Vagina (tissue), 2 donors: ENCODE measurements around the gene RNF224. TPM values are rescaled to one million over a fixed set of nuclear protein-coding genes. Genes with fewer than 3 reads are reported as not detected.
A peak's percentile ranks its signal among the peaks of the same experiment; 100 is the strongest.
"Not testable (repeated sequence)": the region's sequence is repeated elsewhere in the genome, so short reads cannot be mapped to it uniquely, and the experiment has no call there.

Experiments
- DNase-seq, 2 donors: peaks; one replicate each; pipeline ENCODE4 v3.0.0-alpha.2; 2017; ENCODE audit errors: extremely low spot score in 2 of 2
- H3K27ac ChIP-seq: fragments of 200-600 bp; sonication (generic); one replicate; pipeline ENCODE4 v1.5.1; 2019
- H3K27me3 ChIP-seq: fragments of 200-600 bp; sonication (generic); one replicate; pipeline ENCODE4 v1.5.1; 2019
- H3K36me3 ChIP-seq, 2 donors: fragments of 200-600 bp; sonication (generic); one replicate each; pipeline ENCODE4 v1.5.1; 2017 to 2019
- H3K4me1 ChIP-seq: fragments of 200-600 bp; sonication (generic); one replicate; pipeline ENCODE4 v1.5.1; 2019
- H3K4me3 ChIP-seq, 2 donors: fragments of 200-600 bp; sonication (generic); 1 replicate in 1 of 2; 2 replicates in 1 of 2; pipeline ENCODE4 v1.5.1; 2016 to 2019
- H3K9me3 ChIP-seq: fragments of 200-600 bp; sonication (generic); one replicate; pipeline ENCODE4 v1.5.1; 2019
- CTCF ChIP-seq, 3 experiments: fragments of 450-650 bp in 2 of 3; fragments of 200-600 bp in 1 of 3; sonication (generic) in 1 of 3; IDR thresholded peaks; one replicate each; pipeline ENCODE4 v1.5.1; 2017 to 2019; ENCODE audit warnings: antibody characterized with exemption in 3 of 3, mild to moderate bottlenecking in 2 of 3, moderate library complexity in 2 of 3
- POLR2A ChIP-seq, 2 donors: fragments of 450-650 bp; IDR thresholded peaks; one replicate each; pipeline ENCODE4 v1.6.1; 2017; ENCODE audit warnings: antibody characterized with exemption in 2 of 2, mild to moderate bottlenecking in 2 of 2, moderate library complexity in 2 of 2
- POLR2AphosphoS5 ChIP-seq, 2 donors: sonication (generic); formaldehyde crosslinking; IDR thresholded peaks; one replicate each; pipeline ENCODE4 v1.9.0; 2017; ENCODE audit warnings: antibody characterized with exemption in 2 of 2, mild to moderate bottlenecking in 2 of 2, low read depth in 1 of 2; ENCODE audit not compliant: insufficient read depth in 1 of 2
- intact Hi-C: fragments of 100-400 bp; cut with DNase I; formaldehyde crosslinking; loops from one replicate; pipeline ENCODE4 v1.15.1; 2023
- total RNA-seq: library from RNA; depleted of rRNA; stranded (reverse); fragments of >200 nt; gene quantifications from one replicate; pipeline ENCODE4 v1.2.3, GENCODE V29; 2016

Gene RNF224
- total RNA-seq, 1 donor from 2014 or later = 0.74 TPM

DNA sequence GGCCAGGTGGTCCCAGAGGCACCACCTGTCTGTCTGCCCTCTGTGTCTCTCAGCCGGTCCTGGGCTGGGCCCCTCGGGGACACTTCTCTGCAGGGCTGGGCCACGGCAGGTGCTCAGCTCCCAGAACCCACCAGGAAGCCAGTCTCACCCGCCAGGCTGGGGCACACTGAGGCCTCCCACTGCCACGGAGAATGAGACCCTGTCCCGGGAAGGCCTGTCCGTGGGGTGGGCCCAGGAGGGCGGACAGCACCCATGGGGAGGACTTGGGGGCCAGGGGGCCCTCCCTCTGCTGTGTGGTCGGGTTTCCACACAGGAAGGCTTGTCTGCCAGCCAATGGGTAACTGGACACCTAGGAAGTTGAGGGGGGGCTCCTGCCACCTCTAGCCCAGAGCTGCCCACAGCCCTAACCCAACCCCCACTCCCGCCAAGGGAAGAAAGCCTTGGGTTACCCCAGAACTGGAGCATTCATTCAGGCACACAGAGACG, 9.7 kb downstream of the RNF224 start:
- peak overlapping the region in 1 of 2 donors; percentile 27 for H3K4me3 ChIP-seq
- no peaks in the 10 kb centered on the region for H3K9me3 ChIP-seq
- H3K4me1 ChIP-seq = peaks cover 45% of the 10 kb centered on the region
- TF ChIP-seq CTCF (IDR thresholded peaks at IDR 0.05) = no peak
- TF ChIP-seq POLR2A (IDR thresholded peaks at IDR 0.05) = no peak
- no peak for TF ChIP-seq POLR2AphosphoS5 (IDR thresholded peaks at IDR 0.05; ENCODE audit: insufficient read depth in 1 of 2, low read depth in 1 of 2)
- no peaks in the 10 kb centered on the region for H3K36me3 ChIP-seq
- DNase-seq = no peak
- peaks cover 4% of the 10 kb centered on the region for H3K27me3 ChIP-seq
- intact Hi-C loops = no loop called here
- H3K27ac ChIP-seq = no peak overlapping the region

GRCh38 chr9:137237759-137238726, 10.7 kb downstream of the RNF224 start:
- Histone ChIP-seq H3K27me3 (no peaks in the 10 kb centered on the region), H3K36me3 (peaks cover 0 to 5% of the 10 kb centered on the region in 2 donors), H3K4me3 (no peak overlapping the region), H3K9me3 (no peaks in the 10 kb centered on the region), H3K27ac (no peak overlapping the region), H3K4me1 (peaks cover 55% of the 10 kb centered on the region)
- TF ChIP-seq POLR2AphosphoS5 (IDR thresholded peaks at IDR 0.05; ENCODE audit: insufficient read depth in 1 of 2, low read depth in 1 of 2) (no peak), POLR2A (IDR thresholded peaks at IDR 0.05) (no peak), CTCF (IDR thresholded peaks at IDR 0.05) (no peak)
- no peak for DNase-seq
- intact Hi-C loops = no loop called here

GRCh38 chr9:137239541-137240200, 12.4 kb downstream of the RNF224 start:
- H3K27me3 ChIP-seq, DNase-seq, intact Hi-C loops, H3K9me3 ChIP-seq: not testable (repeated sequence)
- peaks cover 0 to 14% of the 10 kb centered on the region in 2 donors for H3K36me3 ChIP-seq
- H3K4me3 ChIP-seq = peak overlapping the region; percentile 66 to 75
- H3K4me1 ChIP-seq = peaks cover 72% of the 10 kb centered on the region
- H3K27ac ChIP-seq = peak overlapping the region; percentile 76

- DNase-seq = no peak
- Histone ChIP-seq H3K27ac (peak overlapping the region; percentile 76), H3K9me3 (no peaks in the 10 kb centered on the region), H3K27me3 (no peaks in the 10 kb centered on the region), H3K4me3 (peak overlapping the region; percentile 66 to 75), H3K36me3 (peaks cover 0 to 14% of the 10 kb centered on the region in 2 donors), H3K4me1 (peaks cover 75% of the 10 kb centered on the region)
- TF ChIP-seq POLR2AphosphoS5 (IDR thresholded peaks at IDR 0.05; ENCODE audit: insufficient read depth in 1 of 2, low read depth in 1 of 2) = no peak
- no peak for TF ChIP-seq POLR2A (IDR thresholded peaks at IDR 0.05)
- no peak for TF ChIP-seq CTCF (IDR thresholded peaks at IDR 0.05)
- intact Hi-C loops = no loop called here
These were observed 13.1 kb downstream of the RNF224 start for GRCh38 chr9:137240318-137240840.

- H3K27ac ChIP-seq = peak within 1 kb of the TSS; percentile 78
- no peaks in the 10 kb centered on the region for H3K9me3 ChIP-seq
- peak within 1 kb of the TSS; percentile 66 to 99 for H3K4me3 ChIP-seq
- TF ChIP-seq POLR2A (IDR thresholded peaks at IDR 0.05) (peak in 1 of 2 donors; percentile 100), CTCF (IDR thresholded peaks at IDR 0.05) (peak in 1 of 3 experiments; percentile 15), POLR2AphosphoS5 (IDR thresholded peaks at IDR 0.05; ENCODE audit: insufficient read depth in 1 of 2, low read depth in 1 of 2) (peak; percentile 89 to 100)
- peaks cover 0 to 14% of the 10 kb centered on the region in 2 donors for H3K36me3 ChIP-seq
- intact Hi-C loops = no loop called here
- peak; percentile 100 for DNase-seq
- H3K27me3 ChIP-seq = no peaks in the 10 kb centered on the region
- peaks cover 69% of the 10 kb centered on the region for H3K4me1 ChIP-seq
These were observed 13.7 kb downstream of the RNF224 start, which contains the start of gene TUBB4B for GRCh38 chr9:137240841-137241489. TUBB4B (plus strand) TSS chr9:137241287; CDS start chr9:137241361, 74 bp downstream.
